B cell (primary cell): ENCODE data around the gene ETV2.

Experiments
- EZH2 ChIP-seq: IDR thresholded peaks from 2 replicates; pipeline ENCODE4 v1.6.1; 2012; ENCODE audit warnings: borderline replicate concordance, low read depth, mild to moderate bottlenecking, moderate library complexity, low read length; ENCODE audit not compliant: insufficient read depth, poor library complexity, severe bottlenecking
- TF ChIP-seq, protein P1 (sequence below): fragments of 200-600 bp; IDR thresholded peaks from one replicate; pipeline ENCODE4 v1.8.0; 2022; ENCODE audit warnings: antibody characterized with exemption, mild to moderate bottlenecking

DNA sequence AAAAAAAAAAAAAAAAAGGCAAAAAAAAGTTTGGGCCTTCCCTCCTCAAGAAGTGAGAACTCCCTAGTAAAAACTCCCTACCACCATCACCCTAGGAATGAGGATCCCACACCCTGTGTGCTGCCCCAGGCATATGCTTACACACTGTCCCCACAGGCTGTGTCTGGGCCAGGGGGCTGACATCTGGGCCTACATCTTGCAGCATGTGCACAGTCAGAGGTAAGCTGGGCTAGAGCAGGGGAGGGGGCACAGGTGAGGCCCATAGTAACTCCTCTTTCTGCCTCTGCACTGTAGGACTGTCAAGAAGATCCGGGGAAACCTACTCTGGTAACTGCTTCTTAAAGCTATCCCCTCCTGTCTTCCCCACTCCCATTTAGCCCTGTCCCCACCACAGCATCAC, 28.0 kb upstream of the ETV2 start:
- TF ChIP-seq, protein P1, sequence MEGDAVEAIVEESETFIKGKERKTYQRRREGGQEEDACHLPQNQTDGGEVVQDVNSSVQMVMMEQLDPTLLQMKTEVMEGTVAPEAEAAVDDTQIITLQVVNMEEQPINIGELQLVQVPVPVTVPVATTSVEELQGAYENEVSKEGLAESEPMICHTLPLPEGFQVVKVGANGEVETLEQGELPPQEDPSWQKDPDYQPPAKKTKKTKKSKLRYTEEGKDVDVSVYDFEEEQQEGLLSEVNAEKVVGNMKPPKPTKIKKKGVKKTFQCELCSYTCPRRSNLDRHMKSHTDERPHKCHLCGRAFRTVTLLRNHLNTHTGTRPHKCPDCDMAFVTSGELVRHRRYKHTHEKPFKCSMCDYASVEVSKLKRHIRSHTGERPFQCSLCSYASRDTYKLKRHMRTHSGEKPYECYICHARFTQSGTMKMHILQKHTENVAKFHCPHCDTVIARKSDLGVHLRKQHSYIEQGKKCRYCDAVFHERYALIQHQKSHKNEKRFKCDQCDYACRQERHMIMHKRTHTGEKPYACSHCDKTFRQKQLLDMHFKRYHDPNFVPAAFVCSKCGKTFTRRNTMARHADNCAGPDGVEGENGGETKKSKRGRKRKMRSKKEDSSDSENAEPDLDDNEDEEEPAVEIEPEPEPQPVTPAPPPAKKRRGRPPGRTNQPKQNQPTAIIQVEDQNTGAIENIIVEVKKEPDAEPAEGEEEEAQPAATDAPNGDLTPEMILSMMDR, result no peak
- TF ChIP-seq EZH2, result no peak
